Testis (tissue), 2 donors: ENCODE results near the gene BTNL8.

ENCODE experiments used
- POLR2A ChIP-seq: fragments of 450-650 bp; IDR thresholded peaks from one replicate; pipeline ENCODE4 v1.6.1; 2017; ENCODE audit warnings: antibody characterized with exemption, mild to moderate bottlenecking, moderate library complexity
- TF ChIP-seq, protein P1 (sequence below), 3 experiments: fragments of 450-650 bp in 2 of 3; fragments of 200-600 bp in 1 of 3; sonication (generic) in 1 of 3; IDR thresholded peaks; one replicate each; pipeline ENCODE4 v1.5.1; 2016 to 2019; ENCODE audit warnings: antibody characterized with exemption in 3 of 3, mild to moderate bottlenecking in 2 of 3, moderate library complexity in 1 of 3

DNA sequence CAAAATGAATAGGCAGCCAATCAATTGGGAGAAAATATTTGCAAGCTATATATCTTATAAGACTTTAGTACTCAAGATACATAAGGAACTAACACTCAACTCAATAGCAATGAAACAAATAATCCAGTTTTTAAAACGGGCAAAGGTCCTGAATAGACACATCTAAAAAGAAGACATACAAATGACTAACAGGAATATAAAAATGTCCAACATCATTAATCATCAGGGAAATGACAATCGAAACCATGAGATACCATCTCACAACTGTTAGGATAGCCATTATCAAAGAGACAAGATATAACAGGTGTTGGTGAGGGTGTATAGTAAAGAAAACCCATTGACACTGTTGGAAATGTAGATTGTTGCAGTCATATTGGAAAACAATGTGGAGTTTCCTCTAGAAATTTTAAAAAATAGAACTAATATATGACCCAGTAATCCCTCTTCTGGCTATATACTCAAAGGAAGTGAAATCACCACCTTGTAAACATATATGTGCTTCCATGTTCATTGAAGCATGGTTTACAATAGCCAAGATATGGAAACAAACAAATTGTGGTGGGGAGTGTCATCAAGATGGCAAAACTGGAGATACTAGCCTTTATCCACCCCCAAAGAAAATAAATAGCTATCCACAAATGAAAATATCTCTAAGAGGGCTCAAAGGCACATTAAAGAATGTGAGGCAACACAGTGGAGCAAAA lies 75.8 kb downstream of the BTNL8 start:
- TF ChIP-seq, protein P1, sequence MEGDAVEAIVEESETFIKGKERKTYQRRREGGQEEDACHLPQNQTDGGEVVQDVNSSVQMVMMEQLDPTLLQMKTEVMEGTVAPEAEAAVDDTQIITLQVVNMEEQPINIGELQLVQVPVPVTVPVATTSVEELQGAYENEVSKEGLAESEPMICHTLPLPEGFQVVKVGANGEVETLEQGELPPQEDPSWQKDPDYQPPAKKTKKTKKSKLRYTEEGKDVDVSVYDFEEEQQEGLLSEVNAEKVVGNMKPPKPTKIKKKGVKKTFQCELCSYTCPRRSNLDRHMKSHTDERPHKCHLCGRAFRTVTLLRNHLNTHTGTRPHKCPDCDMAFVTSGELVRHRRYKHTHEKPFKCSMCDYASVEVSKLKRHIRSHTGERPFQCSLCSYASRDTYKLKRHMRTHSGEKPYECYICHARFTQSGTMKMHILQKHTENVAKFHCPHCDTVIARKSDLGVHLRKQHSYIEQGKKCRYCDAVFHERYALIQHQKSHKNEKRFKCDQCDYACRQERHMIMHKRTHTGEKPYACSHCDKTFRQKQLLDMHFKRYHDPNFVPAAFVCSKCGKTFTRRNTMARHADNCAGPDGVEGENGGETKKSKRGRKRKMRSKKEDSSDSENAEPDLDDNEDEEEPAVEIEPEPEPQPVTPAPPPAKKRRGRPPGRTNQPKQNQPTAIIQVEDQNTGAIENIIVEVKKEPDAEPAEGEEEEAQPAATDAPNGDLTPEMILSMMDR (IDR thresholded peaks at IDR 0.05) = no peak
- no peak for TF ChIP-seq POLR2A
